Choroid plexus epithelial cell (primary cell): ENCODE data around the gene CERCAM.

Source experiments
- DNase-seq: peaks from one replicate; pipeline ENCODE4 v3.0.0-alpha.2; 2010; ENCODE audit warnings: low read depth
- H3K4me3 ChIP-seq: 2 replicates; pipeline ENCODE4 v1.5.1; 2011; ENCODE audit warnings: low read depth, mild to moderate bottlenecking, control low read depth, low read length, moderate library complexity
- TF ChIP-seq, protein P1 (sequence below): conservative IDR thresholded peaks from 2 replicates; pipeline ENCODE4 v1.5.1; 2011; ENCODE audit warnings: low read depth, mild to moderate bottlenecking, control low read depth, inconsistent platforms, low read length, moderate library complexity

The CERCAM gene

DNA sequence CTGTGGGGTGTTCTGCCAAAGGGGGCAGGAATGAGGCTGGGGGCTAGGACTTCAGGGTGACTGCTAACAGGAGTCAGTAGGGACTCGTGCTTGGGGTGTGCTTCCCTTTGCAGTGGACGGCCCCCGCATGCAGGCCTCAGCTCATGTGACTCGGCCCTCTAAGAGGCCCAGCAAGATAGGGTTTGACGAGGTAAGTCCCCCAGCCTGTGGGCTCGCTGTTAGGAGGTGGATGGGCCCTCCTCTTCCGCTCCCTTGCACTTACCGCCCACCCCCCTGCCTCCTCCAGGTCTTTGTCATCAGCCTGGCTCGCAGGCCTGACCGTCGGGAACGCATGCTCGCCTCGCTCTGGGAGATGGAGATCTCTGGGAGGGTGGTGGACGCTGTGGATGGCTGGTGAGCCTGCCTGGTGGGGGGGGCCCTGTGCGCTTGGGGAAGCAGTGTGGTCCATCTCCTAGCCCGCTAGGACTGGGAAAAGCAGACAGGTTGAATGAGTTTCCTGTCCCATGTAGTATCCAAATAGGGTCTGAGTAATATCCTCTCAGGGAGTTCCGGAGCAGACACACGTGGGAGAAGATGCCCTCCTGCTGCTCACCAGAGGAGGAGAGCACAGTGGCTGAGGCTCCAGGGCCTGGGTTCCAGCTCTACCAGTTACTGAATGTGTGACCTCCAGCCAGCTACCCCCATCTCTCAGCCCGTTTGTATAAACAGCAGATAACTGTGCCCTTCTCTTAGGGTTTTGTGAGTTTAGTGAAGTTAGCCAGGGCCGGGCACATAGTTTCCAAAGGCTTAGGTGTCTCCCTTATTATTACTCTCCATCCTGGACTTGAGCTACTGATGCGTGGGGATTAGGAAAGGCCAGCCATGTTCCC is 8.2 kb downstream of the CERCAM start:
- TF ChIP-seq, protein P1, sequence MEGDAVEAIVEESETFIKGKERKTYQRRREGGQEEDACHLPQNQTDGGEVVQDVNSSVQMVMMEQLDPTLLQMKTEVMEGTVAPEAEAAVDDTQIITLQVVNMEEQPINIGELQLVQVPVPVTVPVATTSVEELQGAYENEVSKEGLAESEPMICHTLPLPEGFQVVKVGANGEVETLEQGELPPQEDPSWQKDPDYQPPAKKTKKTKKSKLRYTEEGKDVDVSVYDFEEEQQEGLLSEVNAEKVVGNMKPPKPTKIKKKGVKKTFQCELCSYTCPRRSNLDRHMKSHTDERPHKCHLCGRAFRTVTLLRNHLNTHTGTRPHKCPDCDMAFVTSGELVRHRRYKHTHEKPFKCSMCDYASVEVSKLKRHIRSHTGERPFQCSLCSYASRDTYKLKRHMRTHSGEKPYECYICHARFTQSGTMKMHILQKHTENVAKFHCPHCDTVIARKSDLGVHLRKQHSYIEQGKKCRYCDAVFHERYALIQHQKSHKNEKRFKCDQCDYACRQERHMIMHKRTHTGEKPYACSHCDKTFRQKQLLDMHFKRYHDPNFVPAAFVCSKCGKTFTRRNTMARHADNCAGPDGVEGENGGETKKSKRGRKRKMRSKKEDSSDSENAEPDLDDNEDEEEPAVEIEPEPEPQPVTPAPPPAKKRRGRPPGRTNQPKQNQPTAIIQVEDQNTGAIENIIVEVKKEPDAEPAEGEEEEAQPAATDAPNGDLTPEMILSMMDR: no peak
- no peak overlapping the region for H3K4me3 ChIP-seq
- DNase-seq: peak; percentile 68

- TF ChIP-seq, protein P1: peak; percentile 10
- no peak overlapping the region for H3K4me3 ChIP-seq
- no peak for DNase-seq
Measured at GRCh38 chr9:128429513-128430086, 8.9 kb downstream of the CERCAM start.

DNA sequence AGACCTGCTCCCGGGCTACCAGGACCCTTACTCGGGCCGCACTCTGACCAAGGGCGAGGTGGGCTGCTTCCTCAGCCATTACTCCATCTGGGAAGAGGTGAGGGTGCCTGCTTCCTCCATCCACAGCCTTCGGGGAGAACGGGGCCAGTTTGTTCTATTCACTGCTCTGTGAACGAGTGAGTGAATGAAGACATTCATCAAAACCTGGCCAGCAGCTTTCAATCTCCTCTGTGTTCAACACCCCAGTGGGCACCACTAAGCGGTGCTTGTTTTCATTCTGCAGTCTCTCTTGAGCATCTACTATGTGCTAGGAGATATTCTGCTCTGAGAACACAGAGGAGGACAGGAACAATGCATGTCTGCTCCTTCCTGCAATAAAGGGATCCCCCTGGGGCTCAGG is 10.6 kb downstream of the CERCAM start:
- TF ChIP-seq, protein P1: no peak
- no peak for DNase-seq
- no peak overlapping the region for H3K4me3 ChIP-seq

- TF ChIP-seq, protein P1: no peak
- DNase-seq: no peak
Measured at GRCh38 chr9:128434340-128434739, 13.7 kb downstream of the CERCAM start.

GRCh38 chr9:128435611-128436010 is 15.0 kb downstream of the CERCAM start:
- TF ChIP-seq, protein P1: no peak
- H3K4me3 ChIP-seq: no peak overlapping the region
- DNase-seq: no peak

More at GRCh38 chr9:128434340-128434739, 13.7 kb downstream of the CERCAM start:
- H3K4me3 ChIP-seq: no peak overlapping the region

- H3K4me3 ChIP-seq: no peak overlapping the region
- TF ChIP-seq, protein P1: peak; percentile 94
- peak; percentile 76 for DNase-seq
Measured at GRCh38 chr9:128438343-128439109, 17.9 kb downstream of the CERCAM start.
